GM19025 (cell line): ENCODE results near the gene CIITA.
"Not testable (repeated sequence)": the region's sequence is repeated elsewhere in the genome, so short reads cannot be mapped to it uniquely, and the experiment has no call there.

Source experiments
- ATAC-seq: cut with Tn5 transposase; IDR thresholded peaks from one replicate; pipeline ENCODE4 v1.9.1; 2021; ENCODE audit warnings: mild to moderate bottlenecking, low read depth, moderate library complexity; ENCODE audit not compliant: unreplicated experiment

CIITA gene

GRCh38 chr16:10933865-10934264 is 56.9 kb downstream of the CIITA start:
- no peak for ATAC-seq

DNA sequence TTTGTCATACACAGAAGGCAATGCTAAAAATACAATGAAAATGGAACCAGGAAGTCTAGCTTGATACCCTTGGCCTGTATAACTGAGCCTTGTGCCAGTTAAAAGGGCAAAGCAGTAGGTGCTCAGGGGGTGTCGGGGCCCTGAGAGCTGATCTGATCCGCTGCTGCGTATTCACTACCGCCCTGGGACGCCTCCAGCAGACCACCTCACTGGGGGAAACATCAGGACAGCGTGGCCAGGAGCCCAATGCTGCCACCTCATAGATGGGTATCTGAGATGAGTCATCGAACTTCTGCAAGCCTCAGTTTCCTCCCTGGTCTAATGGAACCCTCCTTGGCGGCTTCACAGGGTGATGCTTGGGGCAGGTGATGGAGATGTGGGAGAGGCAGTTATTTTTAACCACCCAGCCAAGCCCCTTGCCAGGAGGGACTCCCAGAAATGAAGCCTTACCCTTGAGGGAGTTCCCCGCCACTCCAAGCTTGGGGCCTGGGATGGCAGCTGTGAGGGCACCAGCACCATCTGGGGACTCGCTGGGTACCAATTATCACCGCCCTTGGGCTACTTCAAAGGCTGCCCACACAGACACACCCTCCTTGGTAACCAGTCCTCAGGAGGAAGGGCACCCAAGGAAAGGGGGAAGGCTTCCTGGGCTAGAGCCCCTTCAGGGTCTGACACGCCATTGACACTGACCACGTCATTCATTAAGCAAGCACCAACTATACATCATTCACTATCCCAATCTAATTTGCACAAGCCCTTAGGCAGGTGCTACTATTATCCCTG is 57.5 kb downstream of the CIITA start:
- no peak for ATAC-seq

- no peak for ATAC-seq
Observed at GRCh38 chr16:10935226-10935915, 58.4 kb downstream of the CIITA start.

GRCh38 chr16:10936272-10936984 is 59.4 kb downstream of the CIITA start:
- ATAC-seq = no peak

GRCh38 chr16:10937068-10937859 is 60.3 kb downstream of the CIITA start:
- no peak for ATAC-seq

DNA sequence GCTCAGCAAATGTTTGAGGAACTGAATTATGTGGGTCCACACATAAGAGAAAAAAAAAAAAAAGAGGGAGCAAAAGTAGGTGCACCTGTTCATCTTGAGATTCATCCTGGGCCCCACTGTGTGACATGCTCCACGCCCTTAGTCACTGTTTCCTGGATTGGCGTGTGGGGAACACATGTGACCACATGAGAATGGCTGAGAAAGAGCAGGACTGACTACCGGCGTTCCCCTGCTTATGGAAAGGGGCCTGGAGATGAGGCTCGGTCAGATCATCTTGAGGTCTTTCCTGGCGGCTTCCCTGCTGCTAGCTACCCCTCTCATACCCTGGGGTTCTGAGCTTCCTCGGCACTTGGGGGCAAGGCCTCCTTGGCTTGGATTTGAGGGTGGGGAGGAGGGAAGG is 61.3 kb downstream of the CIITA start:
- no peak for ATAC-seq

- no peak for ATAC-seq
Observed at GRCh38 chr16:10938796-10939648, 62.0 kb downstream of the CIITA start.

DNA sequence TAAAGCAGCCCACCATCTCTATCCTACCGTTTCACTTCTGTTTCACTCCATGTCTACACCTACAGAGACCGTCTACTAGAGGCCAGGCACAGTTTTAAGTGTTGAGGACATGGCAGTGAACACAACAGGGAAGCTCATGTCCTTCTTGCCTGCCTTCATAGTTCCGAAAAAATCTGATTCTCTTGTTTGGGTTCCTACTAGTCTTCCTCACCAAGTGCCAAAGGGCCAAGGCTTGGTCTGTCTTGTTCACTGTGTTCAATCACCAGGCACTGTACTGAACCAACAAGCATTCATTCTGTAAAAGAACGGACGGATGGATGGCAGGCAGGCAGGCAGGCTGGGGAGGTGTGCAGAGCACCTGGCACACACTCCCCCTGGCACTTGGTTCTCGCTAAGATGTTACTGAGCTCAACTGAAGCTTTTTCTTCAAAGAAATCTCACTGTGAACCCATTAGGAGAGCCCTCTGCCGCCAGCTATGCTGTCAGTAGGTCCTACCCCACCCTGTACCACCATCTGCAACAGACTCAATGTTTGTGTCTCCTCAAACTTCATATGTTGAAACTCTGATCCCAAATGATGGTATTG is 62.7 kb downstream of the CIITA start:
- no peak for ATAC-seq

- ATAC-seq = no peak
Observed at GRCh38 chr16:10940501-10941079, 63.6 kb downstream of the CIITA start.

DNA sequence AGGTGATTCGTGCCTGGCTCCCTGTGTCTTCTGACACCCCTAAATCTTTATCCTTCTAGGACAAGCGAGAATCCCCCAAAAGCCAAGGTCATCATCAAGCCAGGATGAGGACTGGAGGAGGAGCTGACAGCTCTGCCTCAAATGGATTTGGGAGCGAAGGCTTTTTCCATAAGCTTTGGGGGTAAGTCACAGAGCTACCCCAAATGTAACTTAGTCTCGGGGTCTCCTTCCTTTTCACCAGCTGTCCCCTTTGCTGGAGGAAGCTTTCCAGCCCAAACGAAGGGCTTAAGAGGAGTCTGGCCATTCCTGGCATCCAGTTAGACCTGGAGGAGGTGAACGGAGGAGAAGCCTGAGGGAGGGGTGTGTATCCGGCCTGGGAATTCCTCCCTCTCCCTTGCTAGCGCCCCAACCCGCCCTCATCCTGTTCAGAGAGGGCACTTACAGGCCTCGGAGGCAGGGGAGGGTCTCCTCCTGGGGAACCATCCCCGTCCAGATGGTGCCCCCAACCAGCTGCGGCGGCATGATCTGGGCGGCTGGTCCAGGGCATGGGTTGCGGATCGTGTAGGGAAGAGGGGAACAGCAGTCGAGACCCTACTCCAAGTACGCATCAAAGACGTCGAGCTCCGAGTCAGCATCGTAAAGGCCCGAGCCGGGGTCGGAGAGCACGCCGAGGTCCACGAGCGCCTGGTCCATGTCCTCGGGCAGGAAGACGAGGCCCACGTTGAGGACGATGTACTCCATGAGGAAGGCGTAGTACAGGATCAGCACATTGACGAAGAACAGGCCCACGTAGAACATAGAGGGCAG is 64.3 kb downstream of the CIITA start:
- no peak for ATAC-seq

- not testable (repeated sequence) for ATAC-seq
Observed at GRCh38 chr16:10941935-10942351, 64.9 kb downstream of the CIITA start.

DNA sequence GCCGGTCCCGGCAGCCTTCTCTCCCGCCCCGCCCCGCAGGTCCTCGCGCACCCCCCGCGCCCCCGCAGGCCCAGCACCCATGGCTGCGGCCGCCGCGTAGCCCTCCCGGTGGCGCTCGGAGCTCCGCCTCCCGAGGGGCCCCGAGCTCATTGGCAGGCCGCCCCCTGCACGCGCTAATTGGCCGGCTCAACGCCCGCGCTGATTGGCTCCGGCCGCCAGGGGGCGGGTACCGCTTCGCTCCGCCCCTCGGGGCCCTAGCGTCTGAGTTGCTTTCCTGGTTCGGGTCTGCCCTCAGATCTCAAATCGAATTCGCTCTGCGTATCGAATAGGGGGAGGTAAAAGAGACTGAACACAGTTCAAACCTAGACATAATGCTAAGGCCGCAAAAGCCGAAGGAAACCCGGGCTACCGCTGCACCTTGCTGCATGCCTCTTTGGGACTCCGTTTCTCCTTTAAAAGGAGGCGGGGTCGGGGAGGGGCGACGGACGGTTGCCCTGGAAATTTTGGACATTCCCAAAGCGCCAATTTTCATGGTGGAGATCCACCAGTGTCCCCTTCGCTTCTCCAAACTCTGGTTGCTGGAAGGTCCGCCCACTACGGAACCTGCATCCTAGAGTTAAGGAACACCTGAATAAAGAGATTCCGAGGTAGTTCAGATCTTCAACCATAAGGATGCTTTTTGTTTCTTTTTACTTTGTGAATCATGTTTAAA is 65.5 kb downstream of the CIITA start, which contains the start of gene DEXI:
TSS of gene DEXI (minus strand) at position 117 of the 712 bp plus-strand sequence. CDS start 463 bp downstream, outside the sequence.
- ATAC-seq = peak; percentile 59

GRCh38 chr16:10943064-10943353 is 66.0 kb downstream of the CIITA start:
- ATAC-seq = no peak

- ATAC-seq = peak; percentile 63
Observed at GRCh38 chr16:10944249-10945064, 67.5 kb downstream of the CIITA start, which contains the start of gene CLEC16A. Gene CLEC16A, plus strand, starts transcription at chr16:10944564. Its CDS starts 154 bp downstream, at chr16:10944718.

- ATAC-seq = no peak
Observed at GRCh38 chr16:10945065-10945787, 68.2 kb downstream of the CIITA start.

DNA sequence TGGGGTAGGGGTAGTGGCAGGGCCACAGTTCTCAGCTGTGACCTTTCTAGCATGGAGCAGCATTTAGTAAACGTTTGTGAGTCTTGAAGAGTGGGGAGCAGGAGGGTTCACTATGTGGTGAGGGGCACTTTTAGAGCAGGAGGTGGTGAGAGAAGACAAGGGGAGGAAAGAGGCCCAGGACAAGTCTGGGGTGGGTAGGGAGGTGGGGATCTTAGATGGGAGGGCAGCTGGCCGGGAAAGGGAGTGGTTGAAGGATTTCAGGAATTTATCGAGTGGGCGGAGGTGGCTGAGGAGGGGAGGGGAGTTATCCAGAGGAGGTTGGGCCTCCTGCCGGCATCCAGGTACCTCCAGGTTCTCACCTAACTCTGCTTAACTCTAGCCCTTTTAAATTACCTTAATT is 69.3 kb downstream of the CIITA start:
- no peak for ATAC-seq
